Gastrocnemius medialis (tissue), 4 donors: ENCODE measurements around the gene BRINP1.

ENCODE experiments used
- CTCF ChIP-seq, 5 experiments: fragments of 450-650 bp in 3 of 5; fragments of 200-600 bp in 2 of 5; sonication (generic) in 2 of 5; IDR thresholded peaks in 4 of 5; conservative IDR thresholded peaks in 1 of 5; 1 replicate in 4 of 5; 2 replicates in 1 of 5; pipeline ENCODE4 v1.5.1; 2016 to 2019; ENCODE audit warnings: antibody characterized with exemption in 5 of 5, mild to moderate bottlenecking in 3 of 5, moderate library complexity in 3 of 5
- POLR2A ChIP-seq, 2 donors: fragments of 450-650 bp; IDR thresholded peaks; one replicate each; pipeline ENCODE4 v1.6.1; 2017; ENCODE audit warnings: antibody characterized with exemption in 2 of 2, mild to moderate bottlenecking in 2 of 2, moderate library complexity in 2 of 2

- TF ChIP-seq CTCF (IDR thresholded peaks at IDR 0.05 in 4 of 5, conservative IDR thresholded peaks at IDR 0.05 in 1 of 5) (no peak), POLR2A (IDR thresholded peaks at IDR 0.05) (no peak)
Observed at GRCh38 chr9:119250730-119251129, 118.5 kb downstream of the BRINP1 start.
